ENCODE results near the gene PTGR2. TPM values are rescaled to one million over a fixed set of nuclear protein-coding genes. Genes with fewer than 3 reads are reported as not detected.
A peak's percentile ranks its signal among the peaks of the same experiment; 100 is the strongest.
"Not testable (repeated sequence)": the region's sequence is repeated elsewhere in the genome, so short reads cannot be mapped to it uniquely, and the experiment has no call there.

Gene PTGR2
- total and polyA plus RNA-seq, 2 donors (not counting 1 experiment from before 2014, with no cell fraction given), result 5.6 to 7.9 TPM

DNA sequence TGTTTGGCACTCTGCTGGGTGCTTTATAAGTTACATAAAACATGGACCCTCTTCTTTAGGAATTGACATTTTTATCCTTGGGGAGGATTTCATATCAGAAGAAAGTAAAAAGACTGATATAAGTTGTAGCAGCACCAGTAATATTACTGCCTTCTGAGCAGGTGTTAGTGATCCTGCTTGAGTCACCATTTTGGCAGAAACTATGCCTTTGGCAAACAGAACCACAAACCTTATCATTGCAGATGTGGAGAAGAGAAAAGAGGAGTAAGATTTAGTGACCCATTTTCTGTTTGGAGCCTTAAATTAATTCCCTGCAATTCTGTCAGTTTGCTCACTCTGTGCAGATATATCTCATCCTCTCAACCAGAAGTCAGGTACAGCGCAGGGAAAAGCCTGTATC is 58.0 kb downstream of the PTGR2 start:
- no peak overlapping the region for H3K9ac ChIP-seq (ENCODE audit: insufficient read depth, low read length)
- peak in 1 of 2 donors; percentile 49 for DNase-seq (ENCODE audit: low read depth in 2 of 2)
- H3K27me3 ChIP-seq (ENCODE audit: control insufficient read depth, insufficient read depth, low read length), result no peaks in the 10 kb centered on the region
- no peaks in the 10 kb centered on the region for H3K79me2 ChIP-seq (ENCODE audit: control insufficient read depth, insufficient read depth, low read length)
- H2AFZ ChIP-seq (ENCODE audit: low read length), result no peak overlapping the region
- H3K9me3 ChIP-seq (ENCODE audit: control insufficient read depth, insufficient read depth, low read depth, low read length), result no peaks in the 10 kb centered on the region
- TF ChIP-seq EZH2 (IDR thresholded peaks at IDR 0.05; ENCODE audit: low read length, missing control alignments) (no peak), CTCF (conservative IDR thresholded peaks at IDR 0.05 in 1 of 2, IDR thresholded peaks at IDR 0.05 in 1 of 2; ENCODE audit: low read depth in 1 of 2, low read length in 2 of 2) (no peak)
- no peaks in the 10 kb centered on the region for H3K4me1 ChIP-seq (ENCODE audit: control insufficient read depth, extremely low read depth, insufficient read depth, low read length)
- H3K27ac ChIP-seq (ENCODE audit: insufficient read depth, low read length), result no peak overlapping the region
- no peak overlapping the region for H3K4me2 ChIP-seq (ENCODE audit: extremely low read depth, insufficient read depth, low read length)
- no peaks in the 10 kb centered on the region for H4K20me1 ChIP-seq (ENCODE audit: control insufficient read depth, extremely low read depth, insufficient read depth, low read length)
- peaks cover 16% of the 10 kb centered on the region for H3K36me3 ChIP-seq (ENCODE audit: control insufficient read depth, insufficient read depth, low read length)
- no peak overlapping the region for H3K4me3 ChIP-seq (replicated peaks in 1 of 4; ENCODE audit: control extremely low read depth in 1 of 4, insufficient read depth in 1 of 4, low read depth in 3 of 4, low read length in 4 of 4)

- no peak overlapping the region for H2AFZ ChIP-seq (ENCODE audit: low read length)
- peaks cover 3% of the 10 kb centered on the region for H3K79me2 ChIP-seq (ENCODE audit: control insufficient read depth, insufficient read depth, low read length)
- peaks cover 8% of the 10 kb centered on the region for H3K36me3 ChIP-seq (ENCODE audit: control insufficient read depth, insufficient read depth, low read length)
- H3K4me3 ChIP-seq (replicated peaks in 1 of 4; ENCODE audit: control extremely low read depth in 1 of 4, insufficient read depth in 1 of 4, low read depth in 3 of 4, low read length in 4 of 4), result no peak overlapping the region
- no peaks in the 10 kb centered on the region for H4K20me1 ChIP-seq (ENCODE audit: control insufficient read depth, extremely low read depth, insufficient read depth, low read length)
- H3K9me3 ChIP-seq (ENCODE audit: control insufficient read depth, insufficient read depth, low read depth, low read length), result no peaks in the 10 kb centered on the region
- H3K9ac ChIP-seq (ENCODE audit: insufficient read depth, low read length), result no peak overlapping the region
- no peak overlapping the region for H3K4me2 ChIP-seq (ENCODE audit: extremely low read depth, insufficient read depth, low read length)
- no peaks in the 10 kb centered on the region for H3K4me1 ChIP-seq (ENCODE audit: control insufficient read depth, extremely low read depth, insufficient read depth, low read length)
- H3K27me3 ChIP-seq (ENCODE audit: control insufficient read depth, insufficient read depth, low read length), result no peaks in the 10 kb centered on the region
- peak in 1 of 2 donors; percentile 81 for DNase-seq (ENCODE audit: low read depth in 2 of 2)
- TF ChIP-seq CTCF (conservative IDR thresholded peaks at IDR 0.05 in 1 of 2, IDR thresholded peaks at IDR 0.05 in 1 of 2; ENCODE audit: low read depth in 1 of 2, low read length in 2 of 2), result no peak
- H3K27ac ChIP-seq (ENCODE audit: insufficient read depth, low read length), result no peak overlapping the region
These were observed 61.6 kb downstream of the PTGR2 start for GRCh38 chr14:73913256-73913655.

GRCh38 chr14:73916324-73916723 is 64.7 kb downstream of the PTGR2 start:
- Histone ChIP-seq H3K4me2 (ENCODE audit: extremely low read depth, insufficient read depth, low read length) (no peak overlapping the region), H2AFZ (ENCODE audit: low read length) (no peak overlapping the region), H3K9me3 (ENCODE audit: control insufficient read depth, insufficient read depth, low read depth, low read length) (no peaks in the 10 kb centered on the region), H3K79me2 (ENCODE audit: control insufficient read depth, insufficient read depth, low read length) (peaks cover 3% of the 10 kb centered on the region), H3K27ac (ENCODE audit: insufficient read depth, low read length) (no peak overlapping the region), H3K4me3 (replicated peaks in 1 of 4; ENCODE audit: control extremely low read depth in 1 of 4, insufficient read depth in 1 of 4, low read depth in 3 of 4, low read length in 4 of 4) (no peak overlapping the region), H3K27me3 (ENCODE audit: control insufficient read depth, insufficient read depth, low read length) (no peaks in the 10 kb centered on the region), H4K20me1 (ENCODE audit: control insufficient read depth, extremely low read depth, insufficient read depth, low read length) (no peaks in the 10 kb centered on the region), H3K9ac (ENCODE audit: insufficient read depth, low read length) (no peak overlapping the region), H3K36me3 (ENCODE audit: control insufficient read depth, insufficient read depth, low read length) (no peaks in the 10 kb centered on the region), H3K4me1 (ENCODE audit: control insufficient read depth, extremely low read depth, insufficient read depth, low read length) (no peaks in the 10 kb centered on the region)
- DNase-seq (ENCODE audit: low read depth in 2 of 2), result no peak
- TF ChIP-seq CTCF (conservative IDR thresholded peaks at IDR 0.05 in 1 of 2, IDR thresholded peaks at IDR 0.05 in 1 of 2; ENCODE audit: low read depth in 1 of 2, low read length in 2 of 2) (no peak), EZH2 (IDR thresholded peaks at IDR 0.05; ENCODE audit: low read length, missing control alignments) (no peak)

GRCh38 chr14:73919457-73919856 is 67.8 kb downstream of the PTGR2 start:
- H4K20me1 ChIP-seq (ENCODE audit: control insufficient read depth, extremely low read depth, insufficient read depth, low read length); H3K27me3 ChIP-seq (ENCODE audit: control insufficient read depth, insufficient read depth, low read length); H3K4me1 ChIP-seq (ENCODE audit: control insufficient read depth, extremely low read depth, insufficient read depth, low read length); H3K36me3 ChIP-seq (ENCODE audit: control insufficient read depth, insufficient read depth, low read length); H3K79me2 ChIP-seq (ENCODE audit: control insufficient read depth, insufficient read depth, low read length); H2AFZ ChIP-seq (ENCODE audit: low read length); H3K4me2 ChIP-seq (ENCODE audit: extremely low read depth, insufficient read depth, low read length); H3K9ac ChIP-seq (ENCODE audit: insufficient read depth, low read length); H3K4me3 ChIP-seq (replicated peaks in 1 of 4; ENCODE audit: control extremely low read depth in 1 of 4, insufficient read depth in 1 of 4, low read depth in 3 of 4, low read length in 4 of 4); DNase-seq (ENCODE audit: low read depth in 2 of 2); H3K27ac ChIP-seq (ENCODE audit: insufficient read depth, low read length); H3K9me3 ChIP-seq (ENCODE audit: control insufficient read depth, insufficient read depth, low read depth, low read length): not testable (repeated sequence)
